Transverse colon (tissue), 4 donors: ENCODE measurements around the gene IFNGR1.

Experiments
- CTCF ChIP-seq, 5 experiments: fragments of 200-600 bp in 3 of 5; fragments of 450-650 bp in 2 of 5; sonication (generic) in 3 of 5; IDR thresholded peaks; 1 replicate in 2 of 5; 2 replicates in 3 of 5; pipeline ENCODE4 v1.5.1; 2016 to 2017; ENCODE audit warnings: antibody characterized with exemption in 5 of 5, inconsistent platforms in 3 of 5, mild to moderate bottlenecking in 2 of 5, moderate library complexity in 1 of 5
- EP300 ChIP-seq: sonication (generic); formaldehyde crosslinking; IDR thresholded peaks from one replicate; pipeline ENCODE4 v1.6.1; 2017; ENCODE audit warnings: antibody characterized with exemption, low read depth
- POLR2A ChIP-seq: fragments of 450-650 bp; IDR thresholded peaks from one replicate; pipeline ENCODE4 v1.6.1; 2016; ENCODE audit warnings: antibody characterized with exemption, mild to moderate bottlenecking, moderate library complexity
- POLR2AphosphoS5 ChIP-seq, 3 donors: sonication (generic); formaldehyde crosslinking; IDR thresholded peaks; one replicate each; pipeline ENCODE4 v1.6.1; 2016; ENCODE audit warnings: antibody characterized with exemption in 3 of 3

- no peak for TF ChIP-seq CTCF (IDR thresholded peaks at IDR 0.05)
- no peak for TF ChIP-seq POLR2A
- TF ChIP-seq EP300, result no peak
- no peak for TF ChIP-seq POLR2AphosphoS5 (IDR thresholded peaks at IDR 0.05)
Observed at GRCh38 chr6:137170266-137171052, 48.7 kb downstream of the IFNGR1 start.
